Kidney epithelial cell (primary cell): ENCODE results near the gene PLCB1. TPM values are rescaled to one million over a fixed set of nuclear protein-coding genes. Genes with fewer than 3 reads are reported as not detected.

ENCODE experiments used
- DNase-seq: peaks from one replicate; pipeline ENCODE4 v3.0.0-alpha.2; 2010; ENCODE audit warnings: low read depth
- H3K27me3 ChIP-seq: 2 replicates; pipeline ENCODE4 v1.6.0; 2011; ENCODE audit warnings: low read length; ENCODE audit not compliant: control insufficient read depth, insufficient read depth
- H3K36me3 ChIP-seq: 2 replicates; pipeline ENCODE4 v1.5.1; 2011; ENCODE audit warnings: low read length; ENCODE audit not compliant: control insufficient read depth, insufficient read depth
- H3K4me3 ChIP-seq: 2 replicates; pipeline ENCODE4 v1.5.1; 2011; ENCODE audit warnings: low read depth, mild to moderate bottlenecking, control low read depth, low read length
- CTCF ChIP-seq: IDR thresholded peaks from 2 replicates; pipeline ENCODE4 v1.5.1; 2011; ENCODE audit warnings: mild to moderate bottlenecking, moderate library complexity, low read length, control low read depth, inconsistent platforms; ENCODE audit not compliant: insufficient read depth, poor library complexity, severe bottlenecking
- total RNA-seq: library from RNA; depleted of rRNA; stranded (reverse); fragments of >200 nt; gene quantifications from 2 replicates; pipeline ENCODE4 v1.2.3, GENCODE V29; 2015

PLCB1 gene
- total RNA-seq, 1 donor from 2014 or later, result 5.1 TPM

- no peaks in the 10 kb centered on the region for H3K36me3 ChIP-seq
- no peak overlapping the region for H3K4me3 ChIP-seq
- no peaks in the 10 kb centered on the region for H3K27me3 ChIP-seq
- DNase-seq, result no peak
- no peak for TF ChIP-seq CTCF
These were observed 625.1 kb downstream of the PLCB1 start for GRCh38 chr20:8757146-8757545.

- no peaks in the 10 kb centered on the region for H3K36me3 ChIP-seq
- no peak for DNase-seq
- no peak overlapping the region for H3K4me3 ChIP-seq
- no peak for TF ChIP-seq CTCF
- H3K27me3 ChIP-seq, result no peaks in the 10 kb centered on the region
These were observed 632.4 kb downstream of the PLCB1 start for GRCh38 chr20:8764344-8764962.

GRCh38 chr20:8766868-8767390 lies 634.9 kb downstream of the PLCB1 start:
- DNase-seq, result no peak
- no peak for TF ChIP-seq CTCF
- no peak overlapping the region for H3K4me3 ChIP-seq
- H3K36me3 ChIP-seq, result no peaks in the 10 kb centered on the region
- H3K27me3 ChIP-seq, result no peaks in the 10 kb centered on the region

- DNase-seq, result no peak
- no peak for TF ChIP-seq CTCF
- no peaks in the 10 kb centered on the region for H3K27me3 ChIP-seq
- no peaks in the 10 kb centered on the region for H3K36me3 ChIP-seq
- H3K4me3 ChIP-seq, result no peak overlapping the region
These were observed 642.3 kb downstream of the PLCB1 start for GRCh38 chr20:8774412-8774811.

GRCh38 chr20:8777911-8778310 lies 645.8 kb downstream of the PLCB1 start:
- Histone ChIP-seq H3K27me3 (no peaks in the 10 kb centered on the region), H3K4me3 (no peak overlapping the region), H3K36me3 (no peaks in the 10 kb centered on the region)
- no peak for DNase-seq
- no peak for TF ChIP-seq CTCF

- no peak for DNase-seq
- TF ChIP-seq CTCF, result no peak
- no peaks in the 10 kb centered on the region for H3K27me3 ChIP-seq
- no peaks in the 10 kb centered on the region for H3K36me3 ChIP-seq
- H3K4me3 ChIP-seq, result no peak overlapping the region
These were observed 646.3 kb downstream of the PLCB1 start for GRCh38 chr20:8778387-8778786.
